Measurements from ENCODE around the gene CLDN16.

The CLDN16 gene

GRCh38 chr3:190387578-190388213 lies at the start of gene CLDN16:
Gene CLDN16 (plus strand): TSS chr3:190388163. CDS start chr3:190388330, 167 bp downstream.
- no peak for TF ChIP-seq EZH2 (IDR thresholded peaks at IDR 0.05; ENCODE audit: borderline replicate concordance, low read depth, low read length, severe bottlenecking)
- H3K4me1 ChIP-seq (ENCODE audit: insufficient read depth, low read length): no peaks in the 10 kb centered on the region
- H3K27ac ChIP-seq (ENCODE audit: low read length): no peak within 1 kb of the TSS
- H3K27me3 ChIP-seq (ENCODE audit: insufficient read depth, low read length, poor library complexity): peaks cover 5% of the 10 kb centered on the region
- H3K4me3 ChIP-seq (ENCODE audit: low read depth in 1 of 2, low read length in 2 of 2): no peak within 1 kb of the TSS
- H3K4me2 ChIP-seq (ENCODE audit: insufficient read depth, low read length): no peak within 1 kb of the TSS
- no peak within 1 kb of the TSS for H2AFZ ChIP-seq (ENCODE audit: low read depth, low read length)
- no peak within 1 kb of the TSS for H3K9ac ChIP-seq (ENCODE audit: low read depth, low read length)
- no peak for DNase-seq
- no peaks in the 10 kb centered on the region for H3K36me3 ChIP-seq (ENCODE audit: insufficient read depth, low read length)
- no peaks in the 10 kb centered on the region for H4K20me1 ChIP-seq (ENCODE audit: insufficient read depth, low read length)
- no peak for ATAC-seq (ENCODE audit: insufficient read depth, low read depth)
- no peaks in the 10 kb centered on the region for H3K9me3 ChIP-seq (ENCODE audit: insufficient read depth, low read length, severe bottlenecking)
- no peaks in the 10 kb centered on the region for H3K79me2 ChIP-seq (ENCODE audit: insufficient read depth, low read length)

DNA sequence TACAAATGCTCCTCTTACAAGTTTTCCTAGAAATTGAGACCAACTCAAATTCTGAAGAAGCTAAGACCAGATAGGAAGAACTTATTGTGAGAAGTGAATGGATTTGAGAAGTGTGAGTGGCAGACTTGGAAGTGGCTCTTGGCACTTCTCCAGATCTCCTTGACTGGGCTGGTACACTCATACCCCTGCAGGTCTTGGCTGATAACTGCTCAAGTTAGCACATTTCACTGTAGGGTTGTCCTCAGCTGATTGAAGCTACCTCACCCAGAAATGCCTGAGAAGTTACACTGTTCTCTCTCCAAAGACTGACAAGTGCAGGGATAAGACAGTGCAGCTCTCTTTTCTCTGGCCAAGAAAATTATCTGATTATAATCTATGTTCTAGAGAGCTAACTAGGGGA lies 49.2 kb upstream of the CLDN16 start:
- Histone ChIP-seq H3K4me2 (ENCODE audit: insufficient read depth, low read length) (no peak overlapping the region), H3K27me3 (ENCODE audit: insufficient read depth, low read length, poor library complexity) (no peaks in the 10 kb centered on the region), H3K9ac (ENCODE audit: low read depth, low read length) (no peak overlapping the region), H4K20me1 (ENCODE audit: insufficient read depth, low read length) (no peaks in the 10 kb centered on the region), H3K9me3 (ENCODE audit: insufficient read depth, low read length, severe bottlenecking) (no peaks in the 10 kb centered on the region), H3K36me3 (ENCODE audit: insufficient read depth, low read length) (no peaks in the 10 kb centered on the region), H3K4me3 (ENCODE audit: low read depth in 1 of 2, low read length in 2 of 2) (no peak overlapping the region), H3K79me2 (ENCODE audit: insufficient read depth, low read length) (no peaks in the 10 kb centered on the region), H2AFZ (ENCODE audit: low read depth, low read length) (no peak overlapping the region), H3K4me1 (ENCODE audit: insufficient read depth, low read length) (no peaks in the 10 kb centered on the region), H3K27ac (ENCODE audit: low read length) (no peak overlapping the region)
- DNase-seq: no peak
- no peak for ATAC-seq (ENCODE audit: insufficient read depth, low read depth)
- TF ChIP-seq, protein P1, sequence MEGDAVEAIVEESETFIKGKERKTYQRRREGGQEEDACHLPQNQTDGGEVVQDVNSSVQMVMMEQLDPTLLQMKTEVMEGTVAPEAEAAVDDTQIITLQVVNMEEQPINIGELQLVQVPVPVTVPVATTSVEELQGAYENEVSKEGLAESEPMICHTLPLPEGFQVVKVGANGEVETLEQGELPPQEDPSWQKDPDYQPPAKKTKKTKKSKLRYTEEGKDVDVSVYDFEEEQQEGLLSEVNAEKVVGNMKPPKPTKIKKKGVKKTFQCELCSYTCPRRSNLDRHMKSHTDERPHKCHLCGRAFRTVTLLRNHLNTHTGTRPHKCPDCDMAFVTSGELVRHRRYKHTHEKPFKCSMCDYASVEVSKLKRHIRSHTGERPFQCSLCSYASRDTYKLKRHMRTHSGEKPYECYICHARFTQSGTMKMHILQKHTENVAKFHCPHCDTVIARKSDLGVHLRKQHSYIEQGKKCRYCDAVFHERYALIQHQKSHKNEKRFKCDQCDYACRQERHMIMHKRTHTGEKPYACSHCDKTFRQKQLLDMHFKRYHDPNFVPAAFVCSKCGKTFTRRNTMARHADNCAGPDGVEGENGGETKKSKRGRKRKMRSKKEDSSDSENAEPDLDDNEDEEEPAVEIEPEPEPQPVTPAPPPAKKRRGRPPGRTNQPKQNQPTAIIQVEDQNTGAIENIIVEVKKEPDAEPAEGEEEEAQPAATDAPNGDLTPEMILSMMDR (IDR thresholded peaks at IDR 0.05; ENCODE audit: borderline replicate concordance, extremely low read depth, low read length, poor library complexity, severe bottlenecking): no peak
- no peak for TF ChIP-seq EZH2 (IDR thresholded peaks at IDR 0.05; ENCODE audit: borderline replicate concordance, low read depth, low read length, severe bottlenecking)

DNA sequence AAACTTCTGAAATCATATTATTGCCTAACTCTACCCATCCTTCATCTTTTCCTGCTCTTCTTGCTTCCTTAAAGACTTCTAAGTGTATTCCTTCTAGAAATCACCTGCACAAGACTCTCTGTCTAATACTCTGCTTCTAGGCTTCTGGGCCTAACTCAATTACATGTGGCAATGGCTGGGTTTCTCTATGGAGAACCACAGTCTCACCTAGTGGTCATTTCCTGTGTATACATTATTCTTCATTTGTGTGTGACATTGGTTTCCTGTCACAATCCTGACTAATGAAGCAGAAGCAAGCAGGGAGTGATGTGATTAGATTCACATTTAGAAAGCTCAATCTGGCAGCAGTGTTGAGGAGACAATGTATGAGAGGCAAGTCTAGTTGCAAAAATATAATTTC lies 48.8 kb upstream of the CLDN16 start:
- no peaks in the 10 kb centered on the region for H3K9me3 ChIP-seq (ENCODE audit: insufficient read depth, low read length, severe bottlenecking)
- no peak overlapping the region for H2AFZ ChIP-seq (ENCODE audit: low read depth, low read length)
- DNase-seq (no peak), ATAC-seq (ENCODE audit: insufficient read depth, low read depth) (peak; percentile 42; the same call in 1 of the 3 replicates)
- no peaks in the 10 kb centered on the region for H3K36me3 ChIP-seq (ENCODE audit: insufficient read depth, low read length)
- H3K27ac ChIP-seq (ENCODE audit: low read length): no peak overlapping the region
- no peak overlapping the region for H3K4me3 ChIP-seq (ENCODE audit: low read depth in 1 of 2, low read length in 2 of 2)
- H3K4me1 ChIP-seq (ENCODE audit: insufficient read depth, low read length): no peaks in the 10 kb centered on the region
- no peaks in the 10 kb centered on the region for H3K79me2 ChIP-seq (ENCODE audit: insufficient read depth, low read length)
- H3K9ac ChIP-seq (ENCODE audit: low read depth, low read length): no peak overlapping the region
- H4K20me1 ChIP-seq (ENCODE audit: insufficient read depth, low read length): no peaks in the 10 kb centered on the region
- H3K4me2 ChIP-seq (ENCODE audit: insufficient read depth, low read length): no peak overlapping the region
- no peak for TF ChIP-seq EZH2 (IDR thresholded peaks at IDR 0.05; ENCODE audit: borderline replicate concordance, low read depth, low read length, severe bottlenecking)
- TF ChIP-seq, protein P1 (IDR thresholded peaks at IDR 0.05; ENCODE audit: borderline replicate concordance, extremely low read depth, low read length, poor library complexity, severe bottlenecking): peak; percentile 25
- no peaks in the 10 kb centered on the region for H3K27me3 ChIP-seq (ENCODE audit: insufficient read depth, low read length, poor library complexity)

- Histone ChIP-seq H3K79me2 (ENCODE audit: insufficient read depth, low read length) (no peaks in the 10 kb centered on the region), H3K27ac (ENCODE audit: low read length) (no peak overlapping the region)
- no peak for ATAC-seq (ENCODE audit: insufficient read depth, low read depth)
Measured at GRCh38 chr3:190340071-190340470, 47.9 kb upstream of the CLDN16 start.

More at GRCh38 chr3:190340071-190340470, 47.9 kb upstream of the CLDN16 start:
- H3K27me3 ChIP-seq (ENCODE audit: insufficient read depth, low read length, poor library complexity): no peaks in the 10 kb centered on the region
- no peaks in the 10 kb centered on the region for H3K9me3 ChIP-seq (ENCODE audit: insufficient read depth, low read length, severe bottlenecking)
- H3K36me3 ChIP-seq (ENCODE audit: insufficient read depth, low read length): no peaks in the 10 kb centered on the region
- no peaks in the 10 kb centered on the region for H3K4me1 ChIP-seq (ENCODE audit: insufficient read depth, low read length)
- no peak overlapping the region for H3K9ac ChIP-seq (ENCODE audit: low read depth, low read length)
- TF ChIP-seq, protein P1 (IDR thresholded peaks at IDR 0.05; ENCODE audit: borderline replicate concordance, extremely low read depth, low read length, poor library complexity, severe bottlenecking): no peak
- TF ChIP-seq EZH2 (IDR thresholded peaks at IDR 0.05; ENCODE audit: borderline replicate concordance, low read depth, low read length, severe bottlenecking): no peak
- H2AFZ ChIP-seq (ENCODE audit: low read depth, low read length): no peak overlapping the region
- no peaks in the 10 kb centered on the region for H4K20me1 ChIP-seq (ENCODE audit: insufficient read depth, low read length)
- H3K4me2 ChIP-seq (ENCODE audit: insufficient read depth, low read length): no peak overlapping the region
- H3K4me3 ChIP-seq (ENCODE audit: low read depth in 1 of 2, low read length in 2 of 2): no peak overlapping the region
- DNase-seq: no peak

Data from DND-41 (cell line).